K562 (cell line): Measurements from ENCODE around the gene ALX3. TPM values are rescaled to one million over a fixed set of nuclear protein-coding genes. Genes with fewer than 3 reads are reported as not detected.

Source experiments
- CREB1 ChIP-seq, 2 experiments: sonication (generic) in 1 of 2; formaldehyde crosslinking in 1 of 2; IDR thresholded peaks; 2 replicates each; pipeline versions ENCODE4 v1.6.1 to v1.8.0; 2012 to 2022; ENCODE audit warnings: inconsistent platforms in 1 of 2, mild to moderate bottlenecking in 1 of 2, missing genetic modification reagents in 1 of 2, moderate library complexity in 1 of 2
- DMBX1 ChIP-seq: fragments of 250-450 bp; sonication (Bioruptor Pico); IDR thresholded peaks from 2 replicates; pipeline ENCODE4 v1.8.0; 2022; ENCODE audit warnings: inconsistent platforms, mild to moderate bottlenecking, moderate library complexity, borderline replicate concordance
- ELF4 ChIP-seq: fragments of 450-650 bp; formaldehyde crosslinking; IDR thresholded peaks from 2 replicates; pipeline ENCODE4 v1.4.0; 2022; ENCODE audit warnings: missing genetic modification characterization
- ELK3 ChIP-seq: fragments of 450-650 bp; formaldehyde crosslinking; IDR thresholded peaks from 2 replicates; pipeline ENCODE4 v1.4.0; 2020; ENCODE audit warnings: mild to moderate bottlenecking
- ETV1 ChIP-seq: fragments of 450-650 bp; conservative IDR thresholded peaks from 2 replicates; pipeline ENCODE4 v1.6.1; 2016; ENCODE audit warnings: missing genetic modification characterization, control low read depth, low read depth, missing compliant biosample characterization
- GABPA ChIP-seq: fragments of 200-800 bp; sonication (Bioruptor generic); conservative IDR thresholded peaks from 2 replicates; pipeline ENCODE4 v1.6.1; 2016; ENCODE audit warnings: low read depth, missing genetic modification characterization, missing compliant biosample characterization
- GTF2E2 ChIP-seq: fragments of 200-800 bp; sonication (Bioruptor generic); IDR thresholded peaks from 2 replicates; pipeline ENCODE4 v1.6.1; 2016; ENCODE audit warnings: missing genetic modification characterization, missing compliant biosample characterization
- ILF3 ChIP-seq: fragments of 450-650 bp; IDR thresholded peaks from 2 replicates; pipeline ENCODE4 v1.6.1; 2018; ENCODE audit warnings: antibody characterized with exemption, mild to moderate bottlenecking, moderate library complexity, borderline replicate concordance
- KHSRP ChIP-seq: fragments of 450-650 bp; IDR thresholded peaks from 2 replicates; pipeline ENCODE4 v1.6.1; 2017
- LEF1 ChIP-seq: fragments of 450-650 bp; IDR thresholded peaks from 2 replicates; pipeline ENCODE4 v1.6.1; 2016; ENCODE audit warnings: mild to moderate bottlenecking
- MAFF ChIP-seq: IDR thresholded peaks from 2 replicates; pipeline ENCODE4 v1.6.1; 2012; ENCODE audit warnings: low read length, improper control_type of control experiment
- NEUROD1 ChIP-seq: fragments of 150-350 bp; IDR thresholded peaks from 2 replicates; pipeline ENCODE4 v1.6.1; 2014; ENCODE audit warnings: borderline replicate concordance, low read length, low read depth; ENCODE audit not compliant: partially characterized antibody
- NFE2L1 ChIP-seq: fragments of 450-650 bp; IDR thresholded peaks from 2 replicates; pipeline ENCODE4 v1.6.1; 2016; ENCODE audit warnings: missing genetic modification characterization, low read depth, mild to moderate bottlenecking, missing compliant biosample characterization, moderate library complexity, borderline replicate concordance
- PCBP2 ChIP-seq: fragments of 200-400 bp; formaldehyde crosslinking; IDR thresholded peaks from 2 replicates; pipeline ENCODE4 v1.6.1; 2018; ENCODE audit warnings: low read length, low read depth, mild to moderate bottlenecking, moderate library complexity; ENCODE audit not compliant: poor library complexity, severe bottlenecking
- PML ChIP-seq: IDR thresholded peaks from 2 replicates; pipeline ENCODE4 v1.6.1; 2012; ENCODE audit warnings: low read length, inconsistent platforms
- POLR2H ChIP-seq: IDR thresholded peaks from 2 replicates; pipeline ENCODE4 v1.6.1; 2016; ENCODE audit warnings: missing genetic modification characterization, low read depth, mild to moderate bottlenecking, control low read depth, missing compliant biosample characterization, moderate library complexity
- RFX5 ChIP-seq: IDR thresholded peaks from 2 replicates; pipeline ENCODE4 v1.6.1; 2011; ENCODE audit warnings: low read depth, mild to moderate bottlenecking, improper control_type of control experiment, low read length
- SAFB2 ChIP-seq: fragments of 200-400 bp; formaldehyde crosslinking; IDR thresholded peaks from 2 replicates; pipeline ENCODE4 v1.6.1; 2018; ENCODE audit warnings: borderline replicate concordance, low read length, low read depth, moderate library complexity; ENCODE audit not compliant: severe bottlenecking
- U2AF1 ChIP-seq: fragments of 200-400 bp; formaldehyde crosslinking; optimal IDR thresholded peaks from 2 replicates; pipeline ENCODE3; 2017; ENCODE audit warnings: mild to moderate bottlenecking, low read depth, low read length, moderate library complexity
- ZKSCAN3 ChIP-seq: fragments of 250-450 bp; sonication (Bioruptor Pico); IDR thresholded peaks from 2 replicates; pipeline ENCODE4 v1.4.0; 2020
- ZNF224 ChIP-seq: sonication (generic); formaldehyde crosslinking; IDR thresholded peaks from 2 replicates; pipeline ENCODE4 v1.8.0; 2022; ENCODE audit warnings: mild to moderate bottlenecking, missing genetic modification reagents
- ZNF316 ChIP-seq: fragments of 450-650 bp; IDR thresholded peaks from 2 replicates; pipeline ENCODE4 v1.6.1; 2016
- ZNF431 ChIP-seq: sonication (generic); formaldehyde crosslinking; IDR thresholded peaks from 2 replicates; pipeline ENCODE4 v1.8.0; 2022; ENCODE audit warnings: mild to moderate bottlenecking, missing genetic modification reagents
- ZNF766 ChIP-seq: fragments of 200-800 bp; sonication (Bioruptor generic); conservative IDR thresholded peaks from 2 replicates; pipeline ENCODE4 v1.6.1; 2016; ENCODE audit warnings: missing genetic modification characterization, missing compliant biosample characterization
- ZNF830 ChIP-seq: fragments of 250-450 bp; sonication (Bioruptor Pico); IDR thresholded peaks from 2 replicates; pipeline ENCODE4 v1.5.0; 2021; ENCODE audit warnings: mild to moderate bottlenecking
- polyA plus RNA-seq, 8 experiments: library from polyadenylated mRNA; depleted of rRNA in 4 of 8; stranded (reverse) in 5 of 8; unstranded in 3 of 8; fragments of >200 nt; fragmentation: Nextera tagmentation in 2 of 8; fragmentation: Illumina TruSeq in 1 of 8; extraction: Ambion mirVana in 2 of 8; extraction: Trizol in 1 of 8; gene quantifications; 2 replicates each; pipeline versions ENCODE4 v1.2.1 to v1.2.3, GENCODE V29; 2011 to 2014; ENCODE audit warnings: inconsistent platforms in 1 of 8, missing spikeins in 1 of 8
- total RNA-seq, 7 experiments: library from RNA; depleted of rRNA in 6 of 7; stranded (reverse); fragments of >200 nt in 6 of 7; fragmentation: Illumina TruSeq in 2 of 7; extraction: Trizol in 2 of 7; gene quantifications; 2 replicates each; pipeline versions ENCODE4 v1.2.1 to v1.2.3, GENCODE V29; 2011 to 2021; ENCODE audit warnings: low replicate concordance in 1 of 7
- TF ChIP-seq, protein P1 (sequence below): fragments of 450-650 bp; formaldehyde crosslinking; IDR thresholded peaks from 2 replicates; pipeline ENCODE4 v1.4.0; 2022; ENCODE audit warnings: missing genetic modification characterization
- TF ChIP-seq, protein P2 (sequence below): fragments of 250-450 bp; sonication (Bioruptor Pico); IDR thresholded peaks from 2 replicates; pipeline ENCODE4 v1.9.0; 2021; ENCODE audit warnings: mild to moderate bottlenecking

The ALX3 gene
- total and polyA plus RNA-seq, 9 of the 15 experiments (the other 6 are each of a cell fraction or from before 2014, with no cell fraction given) = not detected

DNA sequence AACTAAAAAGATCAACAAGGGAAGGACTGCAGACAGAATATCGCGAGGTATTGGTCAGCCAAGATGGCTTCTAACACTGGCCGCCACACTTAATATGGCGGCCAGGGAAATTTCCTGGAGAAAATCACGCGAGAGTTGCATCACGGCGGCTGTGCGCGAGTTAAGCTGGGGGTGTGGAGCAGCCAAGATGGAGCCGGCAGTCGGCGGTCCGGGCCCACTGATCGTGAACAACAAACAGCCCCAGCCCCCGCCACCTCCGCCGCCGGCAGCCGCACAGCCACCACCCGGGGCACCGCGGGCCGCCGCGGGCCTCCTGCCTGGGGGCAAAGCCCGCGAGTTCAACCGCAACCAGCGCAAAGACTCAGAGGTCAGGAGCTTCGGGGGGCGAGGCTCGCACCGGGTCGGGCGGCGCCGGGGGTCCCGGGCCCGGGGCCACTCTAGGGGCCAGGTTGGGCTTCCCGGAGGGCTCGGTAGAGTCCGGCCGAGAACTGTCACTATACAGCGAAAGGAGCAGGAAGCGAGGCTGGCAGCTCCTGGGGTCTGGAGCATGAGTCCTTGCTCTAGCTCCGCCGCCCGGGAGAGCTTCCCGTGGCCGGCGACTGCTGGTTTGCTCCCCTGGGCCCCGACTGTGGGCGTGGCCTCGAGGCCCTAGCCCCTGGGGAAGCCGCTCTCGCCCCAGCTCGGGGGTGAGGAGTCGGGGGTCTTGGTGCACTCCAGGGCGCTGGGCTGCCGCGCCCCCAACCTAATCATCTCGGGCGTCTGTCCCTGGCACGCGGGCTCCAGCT lies 35.8 kb downstream of the ALX3 start, which contains the start of gene STRIP1 (continued):
- TF ChIP-seq, protein P1, sequence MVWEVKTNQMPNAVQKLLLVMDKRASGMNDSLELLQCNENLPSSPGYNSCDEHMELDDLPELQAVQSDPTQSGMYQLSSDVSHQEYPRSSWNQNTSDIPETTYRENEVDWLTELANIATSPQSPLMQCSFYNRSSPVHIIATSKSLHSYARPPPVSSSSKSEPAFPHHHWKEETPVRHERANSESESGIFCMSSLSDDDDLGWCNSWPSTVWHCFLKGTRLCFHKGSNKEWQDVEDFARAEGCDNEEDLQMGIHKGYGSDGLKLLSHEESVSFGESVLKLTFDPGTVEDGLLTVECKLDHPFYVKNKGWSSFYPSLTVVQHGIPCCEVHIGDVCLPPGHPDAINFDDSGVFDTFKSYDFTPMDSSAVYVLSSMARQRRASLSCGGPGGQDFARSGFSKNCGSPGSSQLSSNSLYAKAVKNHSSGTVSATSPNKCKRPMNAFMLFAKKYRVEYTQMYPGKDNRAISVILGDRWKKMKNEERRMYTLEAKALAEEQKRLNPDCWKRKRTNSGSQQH (CRISPR knock-in tag) = no peak
- TF ChIP-seq ZNF224 (CRISPR knock-in tag) = no peak
- peak; percentile 68; the same call in 1 of the 2 replicates for TF ChIP-seq DMBX1 (CRISPR knock-in tag)
- TF ChIP-seq GTF2E2 (tag) = peak; percentile 97
- TF ChIP-seq, protein P2, sequence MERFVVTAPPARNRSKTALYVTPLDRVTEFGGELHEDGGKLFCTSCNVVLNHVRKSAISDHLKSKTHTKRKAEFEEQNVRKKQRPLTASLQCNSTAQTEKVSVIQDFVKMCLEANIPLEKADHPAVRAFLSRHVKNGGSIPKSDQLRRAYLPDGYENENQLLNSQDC (CRISPR knock-in tag) = no peak
- 0 out of 2 replicates have a peak, but pooled peaks have one; percentile 30 for TF ChIP-seq ZNF830
- TF ChIP-seq ZNF766 = peak; percentile 98
- TF ChIP-seq U2AF1 = peak; percentile 83
- no peak for TF ChIP-seq ELF4 (CRISPR knock-in tag)
- no peak for TF ChIP-seq ILF3
- TF ChIP-seq RFX5 = no peak
- TF ChIP-seq GABPA (tag) = peak; percentile 81
- no peak for TF ChIP-seq ELK3
- 0 out of 2 replicates have a peak, but pooled peaks have one; percentile 4 for TF ChIP-seq ZNF316
- no peak for TF ChIP-seq NFE2L1
- TF ChIP-seq PCBP2 = no peak
- peak; percentile 50; the same call in 1 of the 2 replicates for TF ChIP-seq CREB1 (IDR thresholded peaks at IDR 0.05)
- peak; percentile 48; the same call in 1 of the 2 replicates for TF ChIP-seq CREB1 (CRISPR knock-in tag; IDR thresholded peaks at IDR 0.05)
- TF ChIP-seq MAFF = peak; percentile 85
- TF ChIP-seq NEUROD1 = peak; percentile 67
- peak; percentile 52; the same call in 1 of the 2 replicates for TF ChIP-seq ETV1
- TF ChIP-seq ZKSCAN3 = no peak
- no peak for TF ChIP-seq SAFB2
- TF ChIP-seq POLR2H = peak; percentile 87
- no peak for TF ChIP-seq LEF1
- TF ChIP-seq ZNF431 (CRISPR knock-in tag) = peak; percentile 65
- TF ChIP-seq PML = peak; percentile 68; the same call in 1 of the 2 replicates
- TF ChIP-seq KHSRP = no peak
